ENCODE measurements around the gene PLCH1.

- TF ChIP-seq CTCF (IDR thresholded peaks at IDR 0.05) (no peak), ZFX (IDR thresholded peaks at IDR 0.05; ENCODE audit: borderline replicate concordance) (no peak)
Observed at GRCh38 chr3:155643581-155644165, 101.2 kb downstream of the PLCH1 start.

Measured in 22Rv1 (cell line).